SK-N-SH treated with all-trans-retinoic acid at 6 μM for 48 hours (cell line): ENCODE measurements around the gene NSD1.

ENCODE experiments used
- ATAC-seq: fragments of 200-7000 bp; cut with Tn5 transposase; 3 replicates; pipeline ENCODE4 v1.9.1; 2020; ENCODE audit warnings: mild to moderate bottlenecking, moderate library complexity
- ARNTL ChIP-seq: fragments of 450-650 bp; formaldehyde crosslinking; IDR thresholded peaks from 2 replicates; pipeline ENCODE4 v1.5.0; 2020; ENCODE audit warnings: low read depth, mild to moderate bottlenecking, moderate library complexity, borderline replicate concordance
- BACH2 ChIP-seq: fragments of 250-450 bp; sonication (Bioruptor Pico); IDR thresholded peaks from 2 replicates; pipeline ENCODE4 v1.9.0; 2021; ENCODE audit warnings: mild to moderate bottlenecking, borderline replicate concordance
- CSDC2 ChIP-seq: fragments of 250-450 bp; sonication (Bioruptor Pico); IDR thresholded peaks from 2 replicates; pipeline ENCODE4 v1.5.0; 2020; ENCODE audit warnings: mild to moderate bottlenecking, moderate library complexity
- CSRNP3 ChIP-seq: fragments of 250-450 bp; sonication (Bioruptor Pico); IDR thresholded peaks from 2 replicates; pipeline ENCODE4 v1.5.1; 2021; ENCODE audit warnings: mild to moderate bottlenecking, moderate library complexity
- ESRRG ChIP-seq: fragments of 250-450 bp; sonication (Bioruptor Pico); IDR thresholded peaks from 2 replicates; pipeline ENCODE4 v1.6.1; 2021; ENCODE audit warnings: mild to moderate bottlenecking
- ISL1 ChIP-seq: fragments of 250-450 bp; sonication (Bioruptor Pico); IDR thresholded peaks from 2 replicates; pipeline ENCODE4 v2.1.2; 2022; ENCODE audit warnings: mild to moderate bottlenecking, moderate library complexity
- OSR1 ChIP-seq: fragments of 250-450 bp; sonication (Bioruptor Pico); IDR thresholded peaks from 2 replicates; pipeline ENCODE4 v1.8.0; 2022; ENCODE audit warnings: moderate library complexity, mild to moderate bottlenecking, inconsistent platforms
- PATZ1 ChIP-seq: fragments of 250-450 bp; sonication (Bioruptor Pico); IDR thresholded peaks from 2 replicates; pipeline ENCODE4 v1.8.0; 2020; ENCODE audit warnings: mild to moderate bottlenecking, moderate library complexity, borderline replicate concordance
- POU6F1 ChIP-seq: fragments of 250-450 bp; sonication (Bioruptor Pico); IDR thresholded peaks from 2 replicates; pipeline ENCODE4 v1.8.0; 2021; ENCODE audit warnings: low read depth, mild to moderate bottlenecking, moderate library complexity, borderline replicate concordance
- PPARA ChIP-seq: fragments of 250-450 bp; sonication (Bioruptor Pico); IDR thresholded peaks from 2 replicates; pipeline ENCODE4 v1.5.0; 2020; ENCODE audit warnings: mild to moderate bottlenecking, borderline replicate concordance
- RARB ChIP-seq: fragments of 250-450 bp; sonication (Bioruptor Pico); IDR thresholded peaks from 2 replicates; pipeline ENCODE4 v1.8.0; 2021; ENCODE audit warnings: mild to moderate bottlenecking, moderate library complexity
- SNAI2 ChIP-seq: fragments of 250-450 bp; sonication (Bioruptor Pico); IDR thresholded peaks from 2 replicates; pipeline ENCODE4 v1.5.0; 2020; ENCODE audit warnings: mild to moderate bottlenecking, moderate library complexity
- TCF4 ChIP-seq: fragments of 250-450 bp; sonication (Bioruptor Pico); IDR thresholded peaks from 2 replicates; pipeline ENCODE4 v1.8.0; 2021; ENCODE audit warnings: mild to moderate bottlenecking, moderate library complexity, borderline replicate concordance
- TOX ChIP-seq: fragments of 250-450 bp; sonication (Bioruptor Pico); IDR thresholded peaks from 2 replicates; pipeline ENCODE4 v1.8.0; 2021; ENCODE audit warnings: mild to moderate bottlenecking, moderate library complexity, borderline replicate concordance
- TSHZ2 ChIP-seq: fragments of 250-450 bp; sonication (Bioruptor Pico); IDR thresholded peaks from 2 replicates; pipeline ENCODE4 v1.5.0; 2020; ENCODE audit warnings: mild to moderate bottlenecking, moderate library complexity
- ZC3H10 ChIP-seq: fragments of 250-450 bp; sonication (Bioruptor Pico); IDR thresholded peaks from 2 replicates; pipeline ENCODE4 v1.5.1; 2021; ENCODE audit warnings: mild to moderate bottlenecking, moderate library complexity
- ZFP3 ChIP-seq: fragments of 250-450 bp; sonication (Bioruptor Pico); IDR thresholded peaks from 2 replicates; pipeline ENCODE4 v1.5.0; 2020; ENCODE audit warnings: mild to moderate bottlenecking, moderate library complexity
- ZFP30 ChIP-seq: fragments of 450-650 bp; formaldehyde crosslinking; IDR thresholded peaks from 2 replicates; pipeline ENCODE4 v1.5.0; 2022; ENCODE audit warnings: mild to moderate bottlenecking, moderate library complexity
- ZNF565 ChIP-seq: fragments of 450-650 bp; formaldehyde crosslinking; conservative IDR thresholded peaks from 2 replicates; pipeline ENCODE4 v1.5.0; 2020; ENCODE audit warnings: low read depth, mild to moderate bottlenecking, moderate library complexity
- ZNF70 ChIP-seq: fragments of 450-650 bp; formaldehyde crosslinking; IDR thresholded peaks from 2 replicates; pipeline ENCODE4 v1.5.0; 2020; ENCODE audit warnings: mild to moderate bottlenecking, moderate library complexity
- ZNF8 ChIP-seq: fragments of 450-650 bp; formaldehyde crosslinking; IDR thresholded peaks from 2 replicates; pipeline ENCODE4 v1.5.0; 2020; ENCODE audit warnings: mild to moderate bottlenecking, moderate library complexity

NSD1 gene

GRCh38 chr5:177188775-177189174 is 55.2 kb downstream of the NSD1 start:
- TF ChIP-seq ISL1 (CRISPR knock-in tag) (no peak), CSDC2 (CRISPR knock-in tag) (no peak), BACH2 (CRISPR knock-in tag) (no peak), ZNF565 (CRISPR knock-in tag) (no peak)
- no peak for ATAC-seq

- no peak for ATAC-seq
- TF ChIP-seq ARNTL: no peak
- TF ChIP-seq POU6F1 (CRISPR knock-in tag): no peak
These were observed 55.8 kb downstream of the NSD1 start for GRCh38 chr5:177189416-177189815.

- no peak for ATAC-seq
- TF ChIP-seq ZFP30 (CRISPR knock-in tag): no peak
- no peak for TF ChIP-seq TCF4
- no peak for TF ChIP-seq ESRRG (CRISPR knock-in tag)
- TF ChIP-seq SNAI2 (CRISPR knock-in tag): no peak
- no peak for TF ChIP-seq ZFP3 (CRISPR knock-in tag)
- no peak for TF ChIP-seq RARB (CRISPR knock-in tag)
- TF ChIP-seq CSDC2 (CRISPR knock-in tag): no peak
These were observed 56.4 kb downstream of the NSD1 start for GRCh38 chr5:177189965-177190364.

GRCh38 chr5:177194268-177194667 is 60.7 kb downstream of the NSD1 start:
- TF ChIP-seq ISL1 (CRISPR knock-in tag) (peak; percentile 60), OSR1 (CRISPR knock-in tag) (0 out of 2 replicates have a peak, but pooled peaks have one; percentile 21), ZC3H10 (CRISPR knock-in tag) (no peak)
- ATAC-seq: peak; percentile 98

GRCh38 chr5:177195307-177195952 is 61.9 kb downstream of the NSD1 start:
- TF ChIP-seq ZNF70 (CRISPR knock-in tag) (no peak), TCF4 (no peak), ZNF8 (no peak), ZFP30 (CRISPR knock-in tag) (no peak), ESRRG (CRISPR knock-in tag) (no peak), RARB (CRISPR knock-in tag) (no peak), OSR1 (CRISPR knock-in tag) (no peak), SNAI2 (CRISPR knock-in tag) (no peak), ARNTL (no peak), TSHZ2 (CRISPR knock-in tag) (no peak), ISL1 (CRISPR knock-in tag) (no peak), ZFP3 (CRISPR knock-in tag) (no peak), BACH2 (CRISPR knock-in tag) (no peak), PPARA (CRISPR knock-in tag) (no peak), PATZ1 (no peak)
- ATAC-seq: no peak

GRCh38 chr5:177198738-177199137 is 65.2 kb downstream of the NSD1 start:
- no peak for ATAC-seq
- TF ChIP-seq ISL1 (CRISPR knock-in tag) (no peak), ZNF8 (no peak), TOX (CRISPR knock-in tag) (no peak), CSRNP3 (CRISPR knock-in tag) (no peak), CSDC2 (CRISPR knock-in tag) (no peak), ARNTL (no peak), PPARA (CRISPR knock-in tag) (no peak), OSR1 (CRISPR knock-in tag) (no peak), PATZ1 (no peak), ZNF70 (CRISPR knock-in tag) (no peak), TCF4 (no peak), SNAI2 (CRISPR knock-in tag) (no peak)
